Activated gamma-delta T cell treated with anti-CD3 and anti-CD28 coated beads, Interleukin-2, amount 50 U/mL, for 16 hours (primary cell): ENCODE results near the gene MYLK.
A peak's percentile ranks its signal among the peaks of the same experiment; 100 is the strongest.

Source experiments
- DNase-seq: peaks from one replicate; pipeline ENCODE4 v3.0.0-alpha.2; 2020; ENCODE audit warnings: low read depth

MYLK gene

DNA sequence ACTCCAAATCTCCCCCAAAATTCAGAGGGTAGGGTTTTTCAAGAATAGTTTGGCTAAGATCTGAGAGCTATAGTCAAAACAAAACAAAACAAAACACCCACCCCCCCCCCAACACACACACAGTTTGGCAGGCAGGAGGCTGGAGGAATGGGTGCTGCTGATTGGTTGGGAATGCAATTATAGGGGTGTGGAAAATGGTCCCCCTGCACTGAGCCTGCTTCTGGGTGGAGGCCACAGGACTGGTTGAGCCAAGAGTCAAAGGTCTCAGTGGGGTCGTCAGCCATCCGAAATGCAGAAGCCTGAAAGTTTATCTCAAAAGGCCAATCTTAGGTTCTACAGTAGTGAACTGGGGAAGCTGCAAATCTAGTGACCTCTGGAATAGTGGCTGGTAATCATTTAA lies 296.7 kb downstream of the MYLK start:
- no peak for DNase-seq

DNA sequence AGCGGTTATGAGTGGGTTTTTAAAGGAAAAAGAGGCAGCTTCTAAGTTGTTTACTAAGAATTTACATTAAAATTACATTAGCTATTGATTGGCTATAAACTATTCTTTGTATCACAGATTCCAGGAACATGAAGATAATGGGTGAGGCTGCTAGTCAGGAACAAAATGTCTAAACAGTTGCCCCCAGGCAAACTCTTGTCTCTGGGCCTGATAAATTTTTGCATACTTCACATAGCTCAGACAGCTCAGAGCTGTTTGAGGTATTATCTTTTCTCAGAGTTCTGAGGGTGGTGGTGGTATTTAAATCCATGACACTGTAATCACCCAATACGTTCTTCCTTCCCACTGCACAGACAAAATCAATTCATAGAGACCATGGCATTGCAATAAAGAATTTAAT lies 297.2 kb downstream of the MYLK start:
- no peak for DNase-seq

DNA sequence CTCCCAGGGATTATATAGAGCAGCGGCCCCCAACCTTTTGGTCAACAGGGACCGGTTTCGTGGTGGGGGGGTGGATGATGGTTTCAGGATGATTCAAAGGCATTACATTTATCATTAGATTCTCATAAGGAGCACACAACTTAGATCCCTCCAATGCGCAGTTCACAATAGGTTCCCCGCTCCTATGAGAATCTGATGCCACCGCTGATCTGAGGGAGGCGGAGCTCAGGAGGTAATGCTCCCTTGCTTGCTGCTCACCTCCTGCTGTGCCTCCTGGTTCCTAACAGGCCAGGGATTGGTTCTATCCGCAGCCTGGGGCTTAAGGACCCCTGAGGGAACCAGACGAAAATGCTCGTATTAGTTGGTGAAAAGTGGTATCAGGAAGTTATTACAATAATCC lies 298.0 kb downstream of the MYLK start:
- DNase-seq, result no peak

GRCh38 chr3:123584988-123585937 lies 298.9 kb downstream of the MYLK start, which contains the start of gene HACD2:
TSS of gene HACD2 (minus strand) at chr3:123585053. CDS start at chr3:123585027, 26 bp downstream.
- DNase-seq, result peak; percentile 89

DNA sequence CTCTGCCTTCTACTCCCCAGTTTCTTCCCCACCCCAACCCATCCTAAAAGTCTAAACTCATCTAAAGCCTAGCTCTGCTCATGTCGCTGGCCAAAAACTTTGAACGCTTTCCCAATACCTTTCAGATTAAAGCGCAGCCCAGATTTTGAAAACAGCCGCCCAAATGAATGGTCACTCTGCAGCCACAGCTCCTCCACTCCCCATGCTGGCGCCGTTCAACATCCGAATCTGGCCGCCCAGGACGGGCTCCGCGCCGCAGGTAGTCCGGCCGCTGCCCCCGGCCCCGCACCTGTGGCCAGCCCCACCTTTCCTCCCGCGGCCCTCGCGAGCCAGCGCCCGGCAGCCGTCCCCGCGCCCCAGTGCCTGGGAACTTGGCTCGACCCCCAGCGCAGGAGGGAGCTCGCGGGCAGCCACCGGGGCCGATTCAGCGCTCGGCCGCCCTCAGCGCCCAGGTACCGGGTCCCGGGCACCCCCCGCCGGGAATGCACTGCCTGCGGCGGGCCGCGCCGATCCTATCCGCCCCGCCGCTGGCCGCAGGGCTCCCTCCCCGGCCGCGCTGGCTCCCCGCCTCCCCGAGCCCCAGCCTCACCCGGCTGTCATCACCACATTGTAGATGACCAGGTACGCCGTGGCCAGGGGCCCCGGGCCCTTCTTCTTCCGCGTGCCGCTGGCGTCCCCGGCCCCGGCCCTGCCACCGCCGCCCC lies 299.7 kb downstream of the MYLK start:
- DNase-seq, result no peak

- DNase-seq, result no peak
Measured at GRCh38 chr3:123583561-123583960, 300.6 kb downstream of the MYLK start.

DNA sequence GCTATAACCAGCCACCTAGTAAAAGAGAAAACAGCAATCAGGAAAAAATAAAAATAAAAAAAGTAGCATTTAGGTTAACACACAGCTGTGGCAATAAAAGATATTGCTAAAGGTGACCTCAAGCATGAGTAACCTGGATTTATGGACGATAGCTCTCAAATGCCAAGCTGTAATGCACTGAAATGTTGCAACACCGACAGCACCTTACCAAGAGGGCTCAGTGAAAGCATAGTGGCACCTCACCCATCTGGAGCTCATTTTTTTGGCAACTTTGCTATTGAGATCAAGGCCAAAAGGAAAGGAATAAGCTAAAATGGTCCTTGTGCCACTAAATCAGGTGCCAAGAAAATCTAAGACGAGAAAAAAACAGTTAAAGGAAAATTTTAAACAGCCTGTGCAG lies 301.8 kb downstream of the MYLK start:
- no peak for DNase-seq

DNA sequence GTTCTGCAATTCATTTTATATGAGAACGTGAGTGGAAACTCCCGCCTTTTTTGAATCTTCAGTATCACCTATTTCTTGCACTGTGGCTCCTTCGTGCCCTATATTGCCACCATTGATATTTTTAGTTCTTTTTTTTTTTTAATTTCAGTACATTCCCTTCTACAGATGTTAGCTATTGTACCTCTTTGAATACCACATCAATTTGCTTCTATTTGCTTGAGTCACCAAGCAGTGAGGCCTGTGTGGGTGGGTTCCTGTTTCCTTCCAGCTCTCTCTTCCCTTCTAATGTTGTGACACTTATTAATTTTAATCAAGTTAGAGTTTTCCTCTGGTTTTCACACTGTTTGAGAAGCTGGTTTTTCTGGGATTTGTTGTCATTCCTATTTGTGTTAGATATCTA lies 308.0 kb downstream of the MYLK start:
- DNase-seq, result no peak

DNA sequence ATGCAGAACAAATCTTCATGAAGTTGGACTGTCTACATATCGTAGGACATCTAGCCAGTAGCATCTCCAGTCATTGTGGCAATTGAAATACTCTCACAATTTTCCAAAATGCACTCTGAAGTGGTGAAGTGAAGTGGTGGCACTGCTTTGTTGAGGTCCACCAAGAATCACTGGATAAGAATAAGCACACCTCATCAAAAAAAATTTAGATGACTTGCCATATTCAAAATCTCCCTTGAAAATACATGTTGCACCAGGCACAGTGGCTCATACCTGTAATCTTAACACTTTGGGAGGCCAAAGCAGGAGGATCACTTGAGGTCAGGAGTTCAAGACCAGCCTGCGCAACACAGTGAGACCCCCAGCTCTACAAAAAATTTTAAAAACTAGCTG lies 312.2 kb downstream of the MYLK start:
- DNase-seq, result no peak

- DNase-seq, result no peak
Measured at GRCh38 chr3:123571264-123571972, 312.7 kb downstream of the MYLK start.

DNA sequence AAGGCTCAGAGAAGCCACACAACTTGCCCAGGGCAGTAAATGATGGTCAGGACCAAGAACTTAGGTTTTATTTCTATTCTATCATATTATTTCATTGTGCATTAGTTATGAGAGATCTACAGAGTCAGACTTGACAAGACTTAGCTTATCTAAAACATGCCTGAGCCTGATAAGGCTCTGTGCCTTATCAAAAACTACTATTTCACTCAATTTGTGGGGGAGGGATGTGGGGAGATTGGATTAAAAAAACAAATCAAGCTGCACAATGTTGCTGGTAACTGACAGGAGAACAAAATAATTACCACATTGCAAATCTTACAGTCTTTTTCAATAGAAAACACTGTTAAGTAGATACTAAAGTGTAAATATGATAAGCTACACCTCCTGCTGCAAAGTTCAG lies 315.3 kb downstream of the MYLK start:
- no peak for DNase-seq

GRCh38 chr3:123568034-123568433 lies 316.1 kb downstream of the MYLK start:
- no peak for DNase-seq

- no peak for DNase-seq
Measured at GRCh38 chr3:123564056-123564455, 320.1 kb downstream of the MYLK start.

DNA sequence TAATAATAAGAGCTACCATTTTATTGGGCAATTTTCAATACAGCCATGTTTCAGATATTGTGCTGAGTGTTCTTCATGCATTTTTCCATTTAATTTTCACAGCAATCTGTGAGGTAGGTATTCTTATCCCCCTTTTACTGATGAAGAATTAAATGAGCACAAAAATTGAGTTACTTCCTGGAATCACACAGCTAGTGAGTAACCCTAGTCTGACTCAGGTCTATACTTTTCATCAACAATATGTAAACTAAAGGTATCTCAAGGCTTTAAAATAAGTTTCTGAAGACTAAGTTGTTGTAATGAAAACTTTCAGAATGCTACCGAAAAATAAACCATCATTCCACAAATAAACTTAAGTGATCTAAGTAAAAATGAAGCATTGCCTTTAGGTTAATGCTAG lies 321.6 kb downstream of the MYLK start:
- DNase-seq, result no peak

- no peak for DNase-seq
Measured at GRCh38 chr3:123561188-123561587, 322.9 kb downstream of the MYLK start.
